RWPE1 (cell line): ENCODE results near the gene TGOLN2.
A peak's percentile ranks its signal among the peaks of the same experiment; 100 is the strongest.
"Not testable (repeated sequence)": the region's sequence is repeated elsewhere in the genome, so short reads cannot be mapped to it uniquely, and the experiment has no call there.

Experiments
- CTCF ChIA-PET: fragments of 350-600 bp; sonication (Branson Sonifier 250); formaldehyde crosslinking; extraction: SDS; loops from one replicate; lab custom pipeline; 2021; lab: Yijun Ruan, JAX
- POLR2A ChIA-PET: fragments of 400-600 bp; formaldehyde crosslinking; extraction: SDS; loops from one replicate; lab custom pipeline; 2020; ENCODE audit warnings: antibody characterized with exemption; ENCODE audit not compliant: low non-redundant PET; lab: Yijun Ruan, JAX
- DNase-seq: peaks from one replicate; pipeline ENCODE4 v3.0.0; 2012; ENCODE audit warnings: low spot score
- H3K27ac ChIP-seq: fragments of 450-650 bp; 2 replicates; pipeline ENCODE4 v1.5.1; 2017
- TF ChIP-seq, protein P1 (sequence below): fragments of 450-650 bp; conservative IDR thresholded peaks from 2 replicates; pipeline ENCODE4 v1.5.1; 2017; ENCODE audit warnings: low read depth, mild to moderate bottlenecking

Gene TGOLN2

DNA sequence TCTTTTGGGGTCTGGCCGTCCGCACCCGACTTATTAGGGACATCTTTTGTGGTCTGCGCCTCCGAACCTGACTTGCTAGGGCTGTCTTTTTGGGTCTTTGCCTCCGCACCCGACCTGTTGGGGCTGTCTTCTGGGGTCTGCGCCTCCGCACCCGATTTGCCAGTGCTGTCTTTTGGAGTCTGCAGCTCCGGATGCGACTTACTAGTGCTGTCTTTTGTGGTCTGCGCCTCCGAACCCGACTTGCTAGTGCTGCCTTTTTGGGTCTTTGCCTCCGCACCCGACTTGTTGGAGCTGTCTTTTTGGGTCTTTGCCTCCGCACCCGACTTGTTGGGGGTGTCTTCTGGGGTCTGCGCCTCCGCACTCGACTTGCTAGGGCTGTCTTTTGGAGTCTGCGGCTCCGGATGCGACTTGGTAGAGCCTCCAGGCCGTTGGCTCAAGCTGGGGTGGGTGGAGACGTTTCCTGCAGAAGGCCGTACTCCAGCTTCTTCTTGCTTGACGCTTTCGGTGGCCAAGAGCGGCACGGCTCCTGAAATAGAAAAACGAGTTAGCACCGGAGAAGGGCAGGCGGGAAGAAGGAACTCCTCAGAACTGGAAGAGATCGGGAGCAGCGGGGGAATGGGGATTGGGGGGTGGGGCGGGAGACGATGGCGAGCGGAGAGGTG, 498 bp downstream of the TGOLN2 start:
- peak; percentile 11 for DNase-seq
- TF ChIP-seq, protein P1, sequence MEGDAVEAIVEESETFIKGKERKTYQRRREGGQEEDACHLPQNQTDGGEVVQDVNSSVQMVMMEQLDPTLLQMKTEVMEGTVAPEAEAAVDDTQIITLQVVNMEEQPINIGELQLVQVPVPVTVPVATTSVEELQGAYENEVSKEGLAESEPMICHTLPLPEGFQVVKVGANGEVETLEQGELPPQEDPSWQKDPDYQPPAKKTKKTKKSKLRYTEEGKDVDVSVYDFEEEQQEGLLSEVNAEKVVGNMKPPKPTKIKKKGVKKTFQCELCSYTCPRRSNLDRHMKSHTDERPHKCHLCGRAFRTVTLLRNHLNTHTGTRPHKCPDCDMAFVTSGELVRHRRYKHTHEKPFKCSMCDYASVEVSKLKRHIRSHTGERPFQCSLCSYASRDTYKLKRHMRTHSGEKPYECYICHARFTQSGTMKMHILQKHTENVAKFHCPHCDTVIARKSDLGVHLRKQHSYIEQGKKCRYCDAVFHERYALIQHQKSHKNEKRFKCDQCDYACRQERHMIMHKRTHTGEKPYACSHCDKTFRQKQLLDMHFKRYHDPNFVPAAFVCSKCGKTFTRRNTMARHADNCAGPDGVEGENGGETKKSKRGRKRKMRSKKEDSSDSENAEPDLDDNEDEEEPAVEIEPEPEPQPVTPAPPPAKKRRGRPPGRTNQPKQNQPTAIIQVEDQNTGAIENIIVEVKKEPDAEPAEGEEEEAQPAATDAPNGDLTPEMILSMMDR = no peak
- CTCF ChIA-PET = interaction anchor here (2.4 kb wide), 1 partner anchor 225 kb away, joined by 5 read pairs; no protein-coding TSS in a partner anchor
- POLR2A ChIA-PET = interaction anchor here (0.6 to 1.0 kb wide), 7 partner anchors 15 to 237 kb away, joined by 3 to 8 read pairs (median 3); partner anchors contain the start of genes ELMOD3 and RETSAT
- peak overlapping the region; percentile 89 for H3K27ac ChIP-seq

DNA sequence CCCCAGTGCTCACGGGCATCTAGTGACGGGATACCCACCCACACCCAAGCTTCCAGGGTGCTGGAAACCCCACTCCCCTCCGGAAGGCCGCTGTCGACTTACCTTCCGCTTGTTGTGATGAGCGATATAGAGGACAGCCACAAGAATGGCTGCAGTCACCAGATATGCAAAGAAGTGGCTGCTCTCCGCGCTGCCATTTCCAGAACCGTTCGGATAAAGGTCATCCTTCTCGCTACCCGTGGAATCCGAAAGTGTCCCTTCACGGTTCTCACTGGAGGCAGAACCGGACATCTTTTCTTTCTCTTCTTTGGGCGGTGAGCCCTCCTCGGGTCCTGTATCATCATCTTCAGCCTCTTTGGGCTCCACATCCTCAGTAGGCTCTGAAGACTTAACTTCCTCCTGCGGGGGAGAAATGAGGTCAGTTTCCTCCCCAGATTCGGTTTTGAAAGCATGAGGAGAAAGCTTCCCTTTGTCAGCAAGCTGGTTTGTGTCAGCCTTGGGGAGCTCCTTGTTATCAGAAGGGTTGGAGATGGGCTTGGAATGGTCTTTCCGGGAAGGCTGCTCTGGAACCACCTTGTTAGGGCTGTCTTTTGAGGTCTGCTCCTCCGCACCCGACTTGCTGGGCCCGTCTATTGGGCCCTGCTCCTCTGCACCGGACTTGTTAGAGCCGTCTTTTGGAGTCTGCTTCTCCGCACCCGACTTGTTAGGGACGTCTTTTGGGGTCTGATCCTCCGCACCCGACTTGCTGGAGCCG, 1.2 kb downstream of the TGOLN2 start:
- H3K27ac ChIP-seq = peak overlapping the region; percentile 89
- POLR2A ChIA-PET = interaction anchor here (0.6 to 0.9 kb wide), 4 partner anchors 14 to 86 kb away, joined by 3 to 8 read pairs (median 4); partner anchors contain the start of genes ELMOD3 and RETSAT
- TF ChIP-seq, protein P1 = no peak
- CTCF ChIA-PET = interaction anchor here (2.4 kb wide), 1 partner anchor 225 kb away, joined by 5 read pairs; no protein-coding TSS in a partner anchor
- DNase-seq = peak; percentile 10

DNA sequence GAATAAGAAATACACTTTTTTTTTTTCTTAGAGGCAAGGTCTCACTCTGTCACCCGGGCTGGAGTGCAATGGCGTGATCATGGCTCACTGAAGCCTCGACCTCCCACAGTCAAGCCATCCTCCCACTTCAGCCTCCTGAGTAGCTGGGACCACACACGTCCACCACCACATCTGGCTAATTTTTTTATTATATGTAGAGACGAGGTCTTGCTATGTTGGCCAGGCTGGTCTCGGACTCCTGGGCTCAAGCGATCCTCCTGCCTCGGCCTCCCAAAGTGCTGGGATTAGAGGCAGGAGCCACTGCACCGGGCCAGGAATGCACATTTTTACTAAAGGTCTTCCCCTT, 2.4 kb downstream of the TGOLN2 start:
- ChIA-PET POLR2A (no interaction called here), CTCF (interaction anchor here (0.6 to 2.4 kb wide), 3 partner anchors 31 to 227 kb away, joined by 3 to 5 read pairs (median 3); no protein-coding TSS in a partner anchor)
- H3K27ac ChIP-seq = peak overlapping the region; percentile 33; the same call in 1 of the 2 replicates
- DNase-seq = no peak
- TF ChIP-seq, protein P1 = no peak

DNA sequence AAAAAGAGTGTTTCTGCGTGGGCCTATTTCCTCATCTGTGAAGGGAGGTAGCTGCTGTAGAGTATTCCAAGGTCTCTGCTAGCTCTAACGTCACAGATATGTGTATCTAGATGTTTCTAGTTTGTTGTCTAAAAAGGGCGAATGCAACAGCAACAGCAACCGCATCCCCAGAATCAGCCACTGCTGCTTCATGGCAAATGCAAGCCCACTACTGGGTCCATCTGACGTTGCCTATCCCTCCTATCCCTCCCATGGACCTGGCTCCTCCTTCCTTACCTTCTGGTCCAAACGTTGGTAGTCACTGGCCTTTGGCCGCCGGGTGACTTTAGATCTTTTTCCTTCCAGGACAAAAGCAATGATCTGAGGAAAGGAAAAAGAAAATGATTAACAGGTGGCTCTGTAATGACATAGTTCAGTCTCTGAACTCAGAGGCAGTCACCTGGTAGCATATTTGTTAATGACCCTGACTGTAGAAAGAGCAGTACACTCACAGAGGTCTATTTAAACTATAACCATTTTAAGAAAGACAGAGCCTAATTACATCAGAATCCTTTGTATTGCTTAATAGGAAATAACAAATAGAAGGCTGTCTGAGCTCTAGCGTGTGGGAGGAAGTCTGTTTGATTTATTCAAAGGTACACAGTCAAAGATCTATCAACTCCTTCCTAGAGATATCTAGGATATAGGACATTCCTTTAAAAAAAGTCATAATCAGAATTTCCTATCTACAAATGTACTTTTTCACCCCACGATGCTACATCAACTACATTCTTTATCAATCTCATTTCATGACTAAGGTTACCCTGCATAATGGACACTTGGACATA, 2.9 kb downstream of the TGOLN2 start:
- peak overlapping the region; percentile 33; the same call in 1 of the 2 replicates for H3K27ac ChIP-seq
- TF ChIP-seq, protein P1 = no peak
- no peak for DNase-seq
- POLR2A ChIA-PET = no interaction called here
- CTCF ChIA-PET = interaction anchor here (0.6 to 0.7 kb wide), 2 partner anchors 32 to 80 kb away, joined by 3 read pairs; no protein-coding TSS in a partner anchor

DNA sequence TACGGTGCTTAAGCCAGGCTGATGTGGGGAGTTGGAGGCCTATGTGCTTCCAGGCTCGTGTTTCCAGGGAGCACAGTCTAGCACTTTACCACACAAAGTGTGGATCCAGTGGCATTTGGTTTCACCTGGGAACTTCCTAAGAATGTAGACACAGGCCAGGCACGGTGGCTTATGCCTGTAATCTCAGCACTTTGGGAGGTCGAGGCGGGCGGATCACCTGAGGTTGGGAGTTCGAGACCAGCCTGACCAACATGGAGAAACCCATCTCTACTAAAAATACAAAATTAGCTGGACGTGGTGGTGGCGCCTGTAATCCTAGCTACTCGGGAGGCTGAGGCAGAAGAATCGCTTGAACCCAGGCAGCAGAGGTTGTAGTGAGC, 3.8 kb downstream of the TGOLN2 start:
- POLR2A ChIA-PET, DNase-seq, CTCF ChIA-PET: not testable (repeated sequence)
- peak overlapping the region; percentile 19; the same call in 1 of the 2 replicates for H3K27ac ChIP-seq

DNA sequence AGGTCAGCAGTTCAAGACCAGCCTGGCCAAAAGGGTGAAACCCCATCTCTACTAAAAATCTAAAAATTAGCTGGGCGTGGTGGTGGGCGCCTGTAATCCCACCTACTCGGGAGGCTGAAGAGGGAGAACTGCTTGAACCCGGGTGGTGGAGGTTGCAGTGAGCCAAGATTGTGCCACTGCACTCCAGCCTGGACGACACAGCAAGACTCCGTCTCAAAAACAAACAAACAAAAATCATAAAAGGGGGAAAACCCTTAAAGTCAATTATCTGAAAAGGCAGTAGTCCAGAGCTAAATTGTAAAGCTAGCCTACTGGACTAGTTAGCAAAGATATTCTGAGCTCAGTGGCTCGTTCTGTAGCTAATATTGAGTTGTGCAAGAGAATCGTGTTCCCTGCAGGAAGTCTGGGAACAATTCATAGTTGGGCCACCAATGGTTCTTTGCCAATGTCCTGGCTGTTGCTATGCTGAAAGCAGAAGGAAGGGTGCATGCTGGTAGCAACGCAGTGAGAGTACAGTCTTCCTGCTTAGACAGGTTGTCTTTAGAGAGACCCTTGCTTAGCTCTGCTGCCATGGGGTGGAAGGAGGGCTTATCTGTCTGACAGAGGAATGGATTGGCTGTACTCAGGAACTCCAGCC, 4.3 kb downstream of the TGOLN2 start:
- ChIA-PET CTCF (no interaction called here), POLR2A (no interaction called here)
- H3K27ac ChIP-seq = peak overlapping the region; percentile 19; the same call in 1 of the 2 replicates
- TF ChIP-seq, protein P1 = no peak
- DNase-seq = no peak
